Measurements from ENCODE around the gene SLCO1C1. TPM values are rescaled to one million over a fixed set of nuclear protein-coding genes. Genes with fewer than 3 reads are reported as not detected.
A peak's percentile ranks its signal among the peaks of the same experiment; 100 is the strongest.

Gene SLCO1C1
- total and polyA plus RNA-seq, 2 experiments from 2014 or later: not detected

DNA sequence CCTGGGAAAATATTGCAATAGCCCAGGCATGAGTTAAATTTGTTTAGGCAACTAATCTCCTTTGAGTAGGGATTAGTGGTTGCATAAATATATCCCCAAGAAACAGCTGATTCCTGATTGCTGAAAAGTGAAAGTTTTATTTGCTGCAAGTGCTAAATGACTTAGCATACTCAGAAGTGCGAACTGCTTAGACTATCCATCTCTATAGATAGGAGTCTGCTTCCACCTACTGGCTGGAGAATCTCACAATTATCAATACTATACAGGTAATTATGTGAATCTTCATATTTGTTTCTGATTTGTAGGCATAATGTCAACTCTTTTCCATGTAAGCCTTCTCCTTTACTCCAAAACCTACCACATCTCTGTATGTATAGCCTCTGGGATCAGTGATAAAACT, 103.4 kb downstream of the SLCO1C1 start:
- in situ Hi-C loops (cut with MboI): no loop called here
- 6 to 11% methylated on average over 1 of the region's 1 CpG for WGBS, 2 experiments (ENCODE audit: low coverage in 1 of 2, low lambda C conversion rate in 2 of 2, missing lambda C conversion rate in 2 of 2)
- Histone ChIP-seq H3K4me3 (no peak overlapping the region), H4K20me1 (ENCODE audit: insufficient read depth) (no peaks in the 10 kb centered on the region), H3F3A (ENCODE audit: insufficient read depth) (no peaks in the 10 kb centered on the region), H3K9me3 (ENCODE audit: low read depth) (no peaks in the 10 kb centered on the region), H3K36me3 (ENCODE audit: low read depth) (no peaks in the 10 kb centered on the region), H3K4me2 (ENCODE audit: unreplicated experiment) (no peak overlapping the region), H3K4me1 (ENCODE audit: insufficient read depth) (no peaks in the 10 kb centered on the region), H3K9me2 (ENCODE audit: insufficient read depth) (no peaks in the 10 kb centered on the region), H3K9ac (no peak overlapping the region), H3K27me3 (replicated peaks; ENCODE audit: insufficient read depth) (no peaks in the 10 kb centered on the region), H2AFZ (no peak overlapping the region), H3K27ac (no peak overlapping the region), H3K79me2 (ENCODE audit: insufficient read depth) (no peaks in the 10 kb centered on the region)
- DNase-seq: peak; percentile 26
- TF ChIP-seq EZH2 (IDR thresholded peaks at IDR 0.05; ENCODE audit: insufficient read depth, poor library complexity, severe bottlenecking): no peak
- no peak for TF ChIP-seq EZH2phosphoT487 (IDR thresholded peaks at IDR 0.05; ENCODE audit: insufficient read depth, low read depth)

DNA sequence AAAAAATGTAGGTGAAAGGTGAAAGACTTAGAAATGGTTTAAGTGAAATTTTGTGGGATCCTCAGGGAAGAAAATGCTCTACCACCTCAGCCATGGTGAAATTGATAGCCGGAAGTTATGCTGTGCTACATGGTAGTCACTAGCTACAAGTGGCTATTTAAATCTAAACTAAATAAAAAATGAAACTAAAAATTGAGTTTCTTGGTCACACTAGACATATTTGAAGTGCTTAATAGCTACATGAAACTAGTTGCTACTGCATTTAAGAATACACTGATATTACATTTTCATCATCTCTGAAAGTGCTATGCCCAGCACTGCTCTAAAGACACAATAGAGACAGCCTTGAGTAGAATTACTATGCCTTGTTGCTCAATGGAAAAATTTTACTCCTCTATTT, 105.0 kb downstream of the SLCO1C1 start:
- Histone ChIP-seq H3K4me2 (ENCODE audit: unreplicated experiment) (no peak overlapping the region), H3K4me1 (ENCODE audit: insufficient read depth) (no peaks in the 10 kb centered on the region), H3K79me2 (ENCODE audit: insufficient read depth) (no peaks in the 10 kb centered on the region), H3K27ac (no peak overlapping the region), H3K9ac (no peak overlapping the region), H2AFZ (no peak overlapping the region), H3K9me3 (ENCODE audit: low read depth) (no peaks in the 10 kb centered on the region), H3F3A (ENCODE audit: insufficient read depth) (no peaks in the 10 kb centered on the region), H4K20me1 (ENCODE audit: insufficient read depth) (no peaks in the 10 kb centered on the region), H3K9me2 (ENCODE audit: insufficient read depth) (no peaks in the 10 kb centered on the region), H3K36me3 (ENCODE audit: low read depth) (no peaks in the 10 kb centered on the region), H3K27me3 (replicated peaks; ENCODE audit: insufficient read depth) (no peaks in the 10 kb centered on the region), H3K4me3 (no peak overlapping the region)
- in situ Hi-C loops (cut with MboI): no loop called here
- TF ChIP-seq EZH2 (IDR thresholded peaks at IDR 0.05; ENCODE audit: insufficient read depth, poor library complexity, severe bottlenecking) (no peak), EZH2phosphoT487 (IDR thresholded peaks at IDR 0.05; ENCODE audit: insufficient read depth, low read depth) (no peak)
- DNase-seq: no peak
- WGBS, 2 experiments (ENCODE audit: low coverage in 1 of 2, low lambda C conversion rate in 2 of 2, missing lambda C conversion rate in 2 of 2): 16 to 19% methylated on average over 1 of the region's 1 CpG

DNA sequence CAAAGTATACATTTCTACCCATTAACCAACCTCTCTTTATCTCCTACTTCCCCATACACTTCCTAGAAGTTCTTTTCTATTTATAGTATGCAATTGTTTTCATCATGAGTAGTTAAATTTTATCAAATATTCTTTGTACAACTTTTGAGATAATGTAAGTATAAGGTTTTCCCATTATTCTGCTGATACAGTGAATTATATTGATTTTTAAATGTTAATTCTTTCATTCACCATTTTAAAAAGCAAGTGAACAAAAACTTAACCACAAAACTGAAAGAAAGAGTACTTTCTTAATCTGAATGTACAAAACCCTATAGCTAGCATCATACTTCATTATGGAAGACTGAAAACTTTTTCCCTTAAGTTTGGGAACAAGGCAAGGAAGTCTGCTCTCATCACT, 105.9 kb downstream of the SLCO1C1 start:
- H3K36me3 ChIP-seq (ENCODE audit: low read depth): no peaks in the 10 kb centered on the region
- DNase-seq: no peak
- no peaks in the 10 kb centered on the region for H4K20me1 ChIP-seq (ENCODE audit: insufficient read depth)
- no peak overlapping the region for H3K9ac ChIP-seq
- TF ChIP-seq EZH2 (IDR thresholded peaks at IDR 0.05; ENCODE audit: insufficient read depth, poor library complexity, severe bottlenecking): no peak
- in situ Hi-C loops (cut with MboI): no loop called here
- no peak overlapping the region for H3K4me2 ChIP-seq (ENCODE audit: unreplicated experiment)
- no peaks in the 10 kb centered on the region for H3K4me1 ChIP-seq (ENCODE audit: insufficient read depth)
- no peak overlapping the region for H3K27ac ChIP-seq
- H2AFZ ChIP-seq: no peak overlapping the region
- H3F3A ChIP-seq (ENCODE audit: insufficient read depth): no peaks in the 10 kb centered on the region
- no peaks in the 10 kb centered on the region for H3K9me3 ChIP-seq (ENCODE audit: low read depth)
- H3K4me3 ChIP-seq: no peak overlapping the region
- H3K79me2 ChIP-seq (ENCODE audit: insufficient read depth): no peaks in the 10 kb centered on the region
- H3K27me3 ChIP-seq (replicated peaks; ENCODE audit: insufficient read depth): no peaks in the 10 kb centered on the region
- no peaks in the 10 kb centered on the region for H3K9me2 ChIP-seq (ENCODE audit: insufficient read depth)

Other genes with a start within 250 kb of the SLCO1C1 start
- not detected in 2 replicates for gene SLCO1B3, start 115.4 kb downstream of the SLCO1C1 start, total RNA-seq (2014; rRNA removed; shearing (Covaris generic))
- gene SLCO1B3, start 115.4 kb downstream of the SLCO1C1 start, polyA plus RNA-seq (2016; fragmentation: Nextera tagmentation; extraction: Ambion mirVana): not detected in 2 replicates

Data from GM23248 (cell line).